ENCODE results near the gene MERTK. TPM values are rescaled to one million over a fixed set of nuclear protein-coding genes. Genes with fewer than 3 reads are reported as not detected.

MERTK gene
- total RNA-seq, 1 donor, result 2.4 TPM

- no peak for TF ChIP-seq CTCF (IDR thresholded peaks at IDR 0.05; ENCODE audit: insufficient read depth, low read length)
- no peak overlapping the region for H3K4me3 ChIP-seq (ENCODE audit: low read depth, low read length)
- DNase-seq (ENCODE audit: low read depth), result no peak
Measured at GRCh38 chr2:112048236-112048592, 149.8 kb downstream of the MERTK start.

- peak; percentile 89 for DNase-seq (ENCODE audit: low read depth)
- no peak overlapping the region for H3K4me3 ChIP-seq (ENCODE audit: low read depth, low read length)
- TF ChIP-seq CTCF (IDR thresholded peaks at IDR 0.05; ENCODE audit: insufficient read depth, low read length), result peak; percentile 87
Measured at GRCh38 chr2:112048887-112049286, 150.5 kb downstream of the MERTK start.

DNA sequence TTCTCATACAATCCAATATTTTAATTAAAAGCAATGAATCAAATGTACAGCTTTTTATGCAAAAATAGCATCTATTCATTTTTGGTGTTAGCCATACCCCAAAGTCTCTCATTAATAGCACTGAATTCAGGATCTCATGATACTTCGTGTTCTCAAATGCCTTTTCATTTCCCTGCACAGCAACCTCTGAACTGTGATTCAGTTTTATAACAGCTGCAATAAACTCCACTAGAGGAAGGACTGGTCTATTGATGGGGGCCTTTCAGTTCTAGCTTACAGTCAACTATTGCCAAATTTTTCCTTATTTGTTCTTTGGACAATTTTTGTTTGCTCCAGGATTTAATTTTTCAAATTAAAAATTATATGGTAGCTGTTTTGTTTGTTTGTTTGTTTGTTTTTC lies 151.9 kb downstream of the MERTK start:
- TF ChIP-seq CTCF (IDR thresholded peaks at IDR 0.05; ENCODE audit: insufficient read depth, low read length), result no peak
- H3K4me3 ChIP-seq (ENCODE audit: low read depth, low read length), result no peak overlapping the region
- no peak for DNase-seq (ENCODE audit: low read depth)

DNA sequence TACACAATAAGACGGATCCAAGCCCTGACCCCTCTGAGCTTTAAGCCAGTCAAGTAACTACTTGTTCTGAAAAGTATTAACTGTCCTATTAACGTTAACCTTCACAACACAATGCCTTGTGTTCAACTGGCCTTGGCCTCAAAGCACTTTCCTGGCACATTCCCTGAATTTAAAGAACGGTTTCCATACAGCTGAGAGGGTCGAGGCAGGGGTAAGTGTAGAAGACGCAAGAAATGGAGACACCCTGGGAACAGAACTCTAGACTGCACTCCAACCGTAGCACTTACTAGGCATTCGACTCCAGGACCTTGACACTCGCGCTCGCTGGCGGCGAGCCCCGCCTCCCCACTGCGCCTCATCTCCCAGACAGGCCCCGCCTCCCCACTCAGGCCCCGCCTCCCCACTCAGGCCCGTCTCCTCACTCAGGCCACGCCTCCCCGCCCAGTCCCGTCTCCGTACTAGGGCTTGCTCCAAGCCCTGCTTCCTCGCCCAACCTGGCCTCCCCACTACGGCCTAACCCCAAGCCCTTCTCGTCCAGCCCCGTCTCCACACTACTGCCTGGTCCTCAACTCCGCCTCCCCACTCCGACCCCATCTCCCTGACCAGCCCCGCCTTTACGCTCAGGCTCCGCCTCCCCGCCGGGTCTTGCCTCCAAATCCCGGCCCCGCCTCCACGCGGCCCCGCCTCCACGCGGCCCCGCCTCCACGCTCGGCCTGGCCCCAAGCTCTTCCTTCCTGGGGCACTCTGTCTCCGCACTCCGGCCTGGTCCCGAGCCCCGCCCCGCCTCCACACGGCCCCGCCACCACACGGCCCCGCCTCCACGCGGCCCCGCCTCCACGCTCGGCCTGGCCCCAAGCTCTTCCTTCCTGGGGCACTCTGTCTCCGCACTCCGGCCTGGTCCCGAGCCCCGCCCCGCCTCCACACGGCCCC lies 155.8 kb downstream of the MERTK start:
- peak; percentile 96 for DNase-seq (ENCODE audit: low read depth)
- peak overlapping the region; percentile 84 for H3K4me3 ChIP-seq (ENCODE audit: low read depth, low read length)
- TF ChIP-seq CTCF (IDR thresholded peaks at IDR 0.05; ENCODE audit: insufficient read depth, low read length), result no peak

DNA sequence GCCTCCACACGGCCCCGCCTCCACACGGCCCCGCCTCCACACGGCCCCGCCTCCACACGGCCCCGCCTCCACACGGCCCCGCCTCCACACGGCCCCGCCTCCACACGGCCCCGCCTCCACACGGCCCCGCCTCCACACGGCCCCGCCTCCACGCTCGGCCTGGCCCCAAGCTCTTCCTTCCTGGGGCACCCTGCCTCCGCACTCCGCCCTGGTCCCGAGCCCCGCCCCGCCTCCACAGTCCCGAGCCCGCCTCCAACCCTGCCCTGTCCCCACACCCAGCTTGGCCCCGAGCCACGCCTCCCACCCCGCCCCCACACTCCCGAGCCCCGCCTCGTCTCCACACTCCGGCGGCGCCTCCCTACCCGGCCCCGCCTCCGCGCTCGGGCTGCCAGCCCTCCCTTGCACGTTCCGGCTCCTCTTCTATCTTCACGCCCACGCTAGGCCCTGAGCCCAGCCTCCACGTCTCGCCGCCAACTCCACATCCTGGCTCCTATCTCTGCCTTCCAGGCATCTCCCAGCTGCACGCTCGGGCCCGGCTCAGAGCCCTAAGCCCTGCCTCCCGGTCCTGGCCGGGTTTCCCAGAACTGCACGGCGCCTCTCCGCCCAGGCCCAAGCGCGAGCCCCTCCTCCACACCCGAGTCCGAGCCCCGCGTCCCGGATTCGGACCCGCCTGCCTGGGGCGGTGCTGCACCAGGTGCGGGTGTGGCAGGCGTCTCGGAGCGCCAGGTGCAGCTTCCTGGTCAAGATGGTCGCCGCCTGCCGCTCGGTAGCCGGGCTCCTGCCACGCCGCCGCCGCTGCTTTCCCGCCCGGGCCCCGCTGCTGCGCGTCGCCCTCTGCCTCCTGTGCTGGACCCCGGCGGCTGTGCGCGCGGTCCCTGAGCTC lies 156.7 kb downstream of the MERTK start, which contains the start of gene TMEM87B:
TMEM87B (plus strand) TSS at position 423 of the 883 bp plus-strand sequence; CDS start at position 746, 323 bp downstream.
- H3K4me3 ChIP-seq (ENCODE audit: low read depth, low read length), result peak within 1 kb of the TSS; percentile 88
- DNase-seq (ENCODE audit: low read depth), result peak; percentile 99
- no peak for TF ChIP-seq CTCF (IDR thresholded peaks at IDR 0.05; ENCODE audit: insufficient read depth, low read length)

DNA sequence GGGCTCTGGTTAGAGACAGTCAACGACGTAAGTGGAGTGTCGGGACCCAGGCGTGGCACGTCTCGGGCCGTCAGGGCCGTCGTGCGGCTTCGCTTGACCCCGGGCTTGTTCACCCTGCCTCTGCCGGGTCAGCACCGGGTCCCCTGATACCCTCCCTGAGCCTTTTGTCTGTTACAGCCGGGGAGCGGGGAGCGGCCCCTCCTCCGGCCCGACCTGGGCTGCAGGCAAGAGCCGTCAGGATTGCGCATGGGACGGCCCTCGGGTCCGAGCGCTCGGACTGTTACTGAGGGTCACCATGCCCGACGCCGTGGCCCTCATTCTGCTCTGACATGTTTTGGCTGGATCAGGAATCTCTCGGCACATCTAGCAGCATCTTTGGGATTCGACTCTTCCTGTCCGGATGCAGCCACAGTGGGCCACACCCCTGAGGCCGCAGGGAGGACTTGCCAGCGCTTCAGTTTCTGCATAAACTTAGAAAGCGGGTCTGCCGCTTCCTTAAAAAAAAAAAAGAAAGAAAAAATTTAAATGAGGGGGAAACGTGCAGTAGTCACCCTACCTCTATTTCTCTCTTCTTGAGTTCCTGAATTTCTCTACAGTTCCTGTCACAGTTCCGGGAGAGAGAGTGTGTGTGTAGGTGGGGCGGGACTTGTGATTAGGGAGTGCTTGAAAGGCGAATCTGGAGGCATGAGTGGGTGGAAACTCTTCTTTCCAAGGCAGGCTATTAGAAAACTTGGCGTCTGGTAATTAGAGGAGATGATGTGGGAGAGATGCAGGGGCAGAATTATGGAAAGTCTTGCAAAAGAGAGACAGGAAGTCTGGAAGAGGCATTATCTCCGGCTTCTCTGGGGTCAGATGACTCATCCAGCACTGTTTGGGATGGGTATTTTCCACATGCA lies 157.6 kb downstream of the MERTK start:
- TF ChIP-seq CTCF (IDR thresholded peaks at IDR 0.05; ENCODE audit: insufficient read depth, low read length), result no peak
- DNase-seq (ENCODE audit: low read depth), result peak; percentile 95
- peak overlapping the region; percentile 88 for H3K4me3 ChIP-seq (ENCODE audit: low read depth, low read length)

Data from fibroblast of the aortic adventitia (primary cell).